GM10266 (cell line): ENCODE results near the gene SH2D4B.

Source experiments
- DNase-seq: peaks from one replicate; pipeline ENCODE4 v3.0.0; 2012; ENCODE audit errors: extremely low spot score
- CTCF ChIP-seq: IDR thresholded peaks from 2 replicates; pipeline ENCODE4 v1.5.1; 2012; ENCODE audit warnings: mild to moderate bottlenecking, low read depth; ENCODE audit not compliant: control insufficient read depth, insufficient read depth; ENCODE audit errors: missing control alignments

Gene SH2D4B

GRCh38 chr10:80555415-80555814 lies 17.7 kb downstream of the SH2D4B start:
- no peak for DNase-seq
- TF ChIP-seq CTCF = no peak

GRCh38 chr10:80561950-80562349 lies 24.2 kb downstream of the SH2D4B start:
- no peak for TF ChIP-seq CTCF
- no peak for DNase-seq

GRCh38 chr10:80567292-80567691 lies 29.6 kb downstream of the SH2D4B start:
- no peak for DNase-seq
- no peak for TF ChIP-seq CTCF

GRCh38 chr10:80569131-80569895 lies 31.6 kb downstream of the SH2D4B start:
- no peak for TF ChIP-seq CTCF
- no peak for DNase-seq

- no peak for DNase-seq
- TF ChIP-seq CTCF = no peak
These were observed 33.6 kb downstream of the SH2D4B start for GRCh38 chr10:80571352-80571751.

GRCh38 chr10:80579181-80579763 lies 41.6 kb downstream of the SH2D4B start:
- TF ChIP-seq CTCF = no peak
- DNase-seq = no peak
